Endothelial cell (in vitro differentiated cells): ENCODE results near the gene LYZ. TPM values are rescaled to one million over a fixed set of nuclear protein-coding genes. Genes with fewer than 3 reads are reported as not detected.

Experiments used
- DNase-seq: peaks from one replicate; pipeline ENCODE4 v3.0.0; 2021; ENCODE audit warnings: low spot score
- H3K27ac Mint-ChIP-seq: one replicate; pipeline ENCODE4 v1.8.0; 2021; ENCODE audit warnings: mixed read lengths, inconsistent platforms; ENCODE audit not compliant: unreplicated experiment
- H3K27me3 Mint-ChIP-seq: one replicate; pipeline ENCODE4 v1.8.0; 2021; ENCODE audit warnings: mild to moderate bottlenecking, moderate library complexity, mixed read lengths, inconsistent platforms; ENCODE audit not compliant: unreplicated experiment
- H3K36me3 Mint-ChIP-seq: one replicate; pipeline ENCODE4 v1.8.0; 2021; ENCODE audit warnings: mild to moderate bottlenecking, low read depth, mixed read lengths, inconsistent platforms; ENCODE audit not compliant: unreplicated experiment
- H3K4me1 Mint-ChIP-seq: one replicate; pipeline ENCODE4 v1.8.0; 2021; ENCODE audit warnings: mild to moderate bottlenecking, mixed read lengths, inconsistent platforms; ENCODE audit not compliant: unreplicated experiment
- H3K4me3 Mint-ChIP-seq: one replicate; pipeline ENCODE4 v1.8.0; 2021; ENCODE audit warnings: mild to moderate bottlenecking, mixed read lengths, inconsistent platforms; ENCODE audit not compliant: unreplicated experiment
- H3K9me3 Mint-ChIP-seq: one replicate; pipeline ENCODE4 v1.8.0; 2021; ENCODE audit warnings: mixed read lengths, inconsistent platforms; ENCODE audit not compliant: unreplicated experiment
- total RNA-seq: library from RNA; stranded (reverse); fragmentation: NEBNext Ultra II Directional; extraction: Animal tissue kit (Norgen Biotek cat#: 25700); gene quantifications from one replicate; pipeline ENCODE4 v1.2.1, GENCODE V29; 2021; ENCODE audit not compliant: unreplicated experiment
- TF ChIP-seq, protein P1 (sequence below): fragments of 200-600 bp; sonication (generic); IDR thresholded peaks from one replicate; pipeline ENCODE4 v1.5.0; 2021; ENCODE audit warnings: antibody characterized with exemption; ENCODE audit not compliant: unreplicated experiment

The LYZ gene
- total RNA-seq, 1 donor from 2014 or later: 3.6 TPM

DNA sequence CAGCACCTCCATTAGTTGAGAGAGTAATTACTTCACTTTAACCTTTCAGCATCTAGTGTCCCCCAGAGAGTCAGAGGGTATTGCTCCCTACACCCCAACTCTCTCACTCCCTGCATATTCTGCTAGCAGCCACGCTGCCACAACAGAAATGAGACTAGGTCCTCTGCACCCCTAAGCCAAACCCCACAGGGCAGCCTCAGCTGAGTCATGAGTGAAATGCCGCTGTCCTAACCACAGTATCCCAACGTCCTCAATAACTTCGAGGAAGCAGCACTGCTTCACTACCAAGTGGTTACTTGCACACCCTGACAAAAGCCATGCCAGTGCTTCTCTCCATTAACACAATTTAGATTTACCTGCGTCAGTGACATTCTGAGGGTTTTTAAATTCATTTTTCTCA is 6.9 kb upstream of the LYZ start:
- no peak for DNase-seq
- no peak overlapping the region for H3K4me3 Mint-ChIP-seq
- H3K36me3 Mint-ChIP-seq: no peaks in the 10 kb centered on the region
- H3K9me3 Mint-ChIP-seq: no peaks in the 10 kb centered on the region
- no peak overlapping the region for H3K27ac Mint-ChIP-seq
- TF ChIP-seq, protein P1, sequence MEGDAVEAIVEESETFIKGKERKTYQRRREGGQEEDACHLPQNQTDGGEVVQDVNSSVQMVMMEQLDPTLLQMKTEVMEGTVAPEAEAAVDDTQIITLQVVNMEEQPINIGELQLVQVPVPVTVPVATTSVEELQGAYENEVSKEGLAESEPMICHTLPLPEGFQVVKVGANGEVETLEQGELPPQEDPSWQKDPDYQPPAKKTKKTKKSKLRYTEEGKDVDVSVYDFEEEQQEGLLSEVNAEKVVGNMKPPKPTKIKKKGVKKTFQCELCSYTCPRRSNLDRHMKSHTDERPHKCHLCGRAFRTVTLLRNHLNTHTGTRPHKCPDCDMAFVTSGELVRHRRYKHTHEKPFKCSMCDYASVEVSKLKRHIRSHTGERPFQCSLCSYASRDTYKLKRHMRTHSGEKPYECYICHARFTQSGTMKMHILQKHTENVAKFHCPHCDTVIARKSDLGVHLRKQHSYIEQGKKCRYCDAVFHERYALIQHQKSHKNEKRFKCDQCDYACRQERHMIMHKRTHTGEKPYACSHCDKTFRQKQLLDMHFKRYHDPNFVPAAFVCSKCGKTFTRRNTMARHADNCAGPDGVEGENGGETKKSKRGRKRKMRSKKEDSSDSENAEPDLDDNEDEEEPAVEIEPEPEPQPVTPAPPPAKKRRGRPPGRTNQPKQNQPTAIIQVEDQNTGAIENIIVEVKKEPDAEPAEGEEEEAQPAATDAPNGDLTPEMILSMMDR: no peak
- H3K4me1 Mint-ChIP-seq: peaks cover 2% of the 10 kb centered on the region
- no peaks in the 10 kb centered on the region for H3K27me3 Mint-ChIP-seq

DNA sequence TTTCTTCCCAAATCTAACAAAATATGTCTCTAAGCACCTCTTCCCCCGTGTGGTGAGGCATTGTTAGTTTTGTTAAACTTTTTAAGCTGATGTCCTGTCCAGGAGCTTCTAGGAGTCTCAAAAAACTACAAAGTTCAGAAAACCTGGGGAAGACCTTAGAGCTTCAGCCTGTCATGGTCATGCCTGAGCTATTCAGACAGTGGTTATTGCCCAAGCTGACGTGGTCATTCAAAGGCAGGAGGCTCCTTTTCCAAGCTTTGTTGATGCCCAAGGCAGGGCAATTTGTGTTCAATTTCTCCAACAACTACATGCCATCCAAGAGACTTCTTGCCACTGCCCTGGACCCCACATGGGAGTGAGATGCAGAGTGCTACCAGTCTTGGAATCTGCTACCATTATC is 5.8 kb upstream of the LYZ start:
- no peaks in the 10 kb centered on the region for H3K9me3 Mint-ChIP-seq
- H3K27ac Mint-ChIP-seq: no peak overlapping the region
- no peaks in the 10 kb centered on the region for H3K27me3 Mint-ChIP-seq
- peaks cover 2% of the 10 kb centered on the region for H3K4me1 Mint-ChIP-seq
- no peak for DNase-seq
- TF ChIP-seq, protein P1: no peak
- no peak overlapping the region for H3K4me3 Mint-ChIP-seq
- no peaks in the 10 kb centered on the region for H3K36me3 Mint-ChIP-seq

GRCh38 chr12:69343357-69343756 is 4.8 kb upstream of the LYZ start:
- H3K4me1 Mint-ChIP-seq: peaks cover 6% of the 10 kb centered on the region
- no peak overlapping the region for H3K4me3 Mint-ChIP-seq
- no peaks in the 10 kb centered on the region for H3K27me3 Mint-ChIP-seq
- no peaks in the 10 kb centered on the region for H3K9me3 Mint-ChIP-seq
- DNase-seq: no peak
- TF ChIP-seq, protein P1: no peak
- no peaks in the 10 kb centered on the region for H3K36me3 Mint-ChIP-seq
- no peak overlapping the region for H3K27ac Mint-ChIP-seq

DNA sequence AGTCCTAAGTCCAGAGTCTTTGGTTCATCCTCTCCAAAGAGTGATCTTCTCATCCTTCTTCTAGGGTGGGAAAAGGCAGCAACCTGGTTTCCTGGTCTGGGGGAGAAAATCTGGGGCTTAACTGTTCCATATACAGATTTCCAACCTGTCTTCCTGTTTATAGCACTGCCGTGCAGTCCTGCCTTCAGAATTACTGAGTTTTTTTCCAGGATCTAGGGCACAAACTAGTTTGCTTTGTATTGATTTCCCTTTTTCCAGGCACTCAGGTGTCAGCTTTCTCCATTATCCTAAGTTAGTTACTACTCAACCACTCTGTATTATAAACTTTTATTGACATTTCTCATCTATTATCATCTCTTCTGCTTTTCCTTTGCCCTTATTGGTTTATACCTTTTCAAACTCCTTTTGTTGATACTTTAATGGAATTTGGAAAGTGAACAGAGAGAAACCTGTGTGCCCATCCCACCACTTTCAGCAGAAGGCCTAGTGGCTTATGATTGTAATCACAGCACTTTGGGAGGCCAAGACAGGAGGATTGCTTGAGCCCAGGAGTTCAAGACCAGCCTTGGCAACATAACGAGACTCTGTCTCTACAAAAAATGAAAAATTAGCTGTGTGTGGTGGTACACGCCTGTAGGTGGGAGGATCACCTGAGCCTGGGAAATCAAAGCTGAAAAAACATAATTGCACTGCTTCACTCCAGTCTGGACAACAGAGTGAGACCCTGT is 4.1 kb upstream of the LYZ start:
- no peak overlapping the region for H3K27ac Mint-ChIP-seq
- TF ChIP-seq, protein P1: no peak
- no peaks in the 10 kb centered on the region for H3K27me3 Mint-ChIP-seq
- no peak overlapping the region for H3K4me3 Mint-ChIP-seq
- peaks cover 7% of the 10 kb centered on the region for H3K4me1 Mint-ChIP-seq
- H3K36me3 Mint-ChIP-seq: no peaks in the 10 kb centered on the region
- no peak for DNase-seq
- no peaks in the 10 kb centered on the region for H3K9me3 Mint-ChIP-seq

- DNase-seq: no peak
- Mint-ChIP-seq H3K9me3 (no peaks in the 10 kb centered on the region), H3K36me3 (no peaks in the 10 kb centered on the region), H3K4me1 (peaks cover 7% of the 10 kb centered on the region), H3K4me3 (no peak overlapping the region), H3K27me3 (no peaks in the 10 kb centered on the region), H3K27ac (no peak overlapping the region)
- TF ChIP-seq, protein P1: no peak
These were observed 3.1 kb upstream of the LYZ start for GRCh38 chr12:69345077-69345476.
